ENCODE measurements around the gene CLEC4M.

GRCh38 chr19:7767487-7767886 is 4.4 kb downstream of the CLEC4M start:
- no peak for TF ChIP-seq POLR2A (IDR thresholded peaks at IDR 0.05; ENCODE audit: low read length)
- no peak for TF ChIP-seq GATA1 (IDR thresholded peaks at IDR 0.05; ENCODE audit: low read depth, low read length)

All from erythroblast (primary cell).